ENCODE results near the gene ARID3C. TPM values are rescaled to one million over a fixed set of nuclear protein-coding genes. Genes with fewer than 3 reads are reported as not detected.
A peak's percentile ranks its signal among the peaks of the same experiment; 100 is the strongest.

The ARID3C gene
- total and polyA plus RNA-seq, 10 of the 15 experiments (the other 5 are each of a cell fraction or from before 2014, with no cell fraction given) = not detected

GRCh38 chr9:34665381-34666250 is 36.8 kb upstream of the ARID3C start:
- ATAC-seq = peak; percentile 92
- ChIA-PET RAD21 (ENCODE audit: unreplicated experiment) (interaction anchor here (0.9 to 1.7 kb wide), 3 partner anchors 28 to 45 kb away, joined by 3 to 7 read pairs (median 5); partner anchors contain the start of genes DCTN3 and SIGMAR1), POLR2A (no interaction called here)
- TF ChIP-seq SIX5 (IDR thresholded peaks at IDR 0.05; ENCODE audit: low read depth, low read length, severe bottlenecking) = no peak
- peak; percentile 96 for TF ChIP-seq CREM (IDR thresholded peaks at IDR 0.05; ENCODE audit: low read depth)
- TF ChIP-seq SIN3A (IDR thresholded peaks at IDR 0.05; ENCODE audit: low read depth, low read length) = 0 out of 2 replicates have a peak, but pooled peaks have one; percentile 33
- TF ChIP-seq ESRRA (IDR thresholded peaks at IDR 0.05; ENCODE audit: low read length) = no peak
- no peak for TF ChIP-seq ZNF274 (IDR thresholded peaks at IDR 0.05; ENCODE audit: insufficient read depth, insufficient read length)
- peak; percentile 84 for TF ChIP-seq GABPA (IDR thresholded peaks at IDR 0.05; ENCODE audit: low read depth)
- no peak for TF ChIP-seq E4F1 (IDR thresholded peaks at IDR 0.05; ENCODE audit: borderline replicate concordance, partially characterized antibody)
- TF ChIP-seq ZNF384 (IDR thresholded peaks at IDR 0.05; ENCODE audit: borderline replicate concordance, low read depth, low read length) = no peak
- TF ChIP-seq SP1 (IDR thresholded peaks at IDR 0.05; ENCODE audit: low read depth, low read length) = peak; percentile 79
- TF ChIP-seq POLR2A (IDR thresholded peaks at IDR 0.05; ENCODE audit: low read depth, low read length) = peak; percentile 54; the same call in 1 of the 2 replicates
- peak; percentile 98 for TF ChIP-seq CREB1 (IDR thresholded peaks at IDR 0.05; ENCODE audit: low read depth)
- TF ChIP-seq BHLHE40 (IDR thresholded peaks at IDR 0.05; ENCODE audit: borderline replicate concordance in 1 of 2, low read depth in 2 of 2, low read length in 1 of 2) = no peak
- TF ChIP-seq ZBTB40 (IDR thresholded peaks at IDR 0.05; ENCODE audit: borderline replicate concordance) = peak; percentile 76
- 0 out of 2 replicates have a peak, but pooled peaks have one; percentile 28 for TF ChIP-seq YY1 (IDR thresholded peaks at IDR 0.05; ENCODE audit: low read depth, low read length)
- no peak for TF ChIP-seq ATF2 (IDR thresholded peaks at IDR 0.05; ENCODE audit: low read length)

More at GRCh38 chr9:34665381-34666250, 36.8 kb upstream of the ARID3C start:
- Histone ChIP-seq H3K9me3 (replicated peaks; ENCODE audit: control insufficient read depth, insufficient read depth, low read length) (no peaks in the 10 kb centered on the region; the same call in 2 of the 3 replicates), H3K4me3 (peak overlapping the region; percentile 97), H3K4me1 (ENCODE audit: control insufficient read depth, insufficient read depth, low read length) (peaks cover 9% of the 10 kb centered on the region), H4K20me1 (ENCODE audit: control insufficient read depth, insufficient read depth) (no peaks in the 10 kb centered on the region), H3K9ac (ENCODE audit: control insufficient read depth, insufficient read depth, low read length) (peak overlapping the region; percentile 77; the same call in 1 of the 2 replicates), H3K79me2 (ENCODE audit: control insufficient read depth, insufficient read depth, low read length) (no peaks in the 10 kb centered on the region), H3K4me2 (ENCODE audit: control insufficient read depth, insufficient read depth) (peak overlapping the region; percentile 96), H2AFZ (ENCODE audit: control insufficient read depth, low read depth, low read length) (peak overlapping the region; percentile 82), H3K36me3 (ENCODE audit: control insufficient read depth in 2 of 2, insufficient read depth in 2 of 2, low read length in 1 of 2) (no peaks in the 10 kb centered on the region), H3K27ac (ENCODE audit: control insufficient read depth, insufficient read depth) (peak overlapping the region; percentile 47), H3K27me3 (replicated peaks in 1 of 2; ENCODE audit: control insufficient read depth in 2 of 2, insufficient read depth in 2 of 2, low read length in 1 of 2) (no peaks in the 10 kb centered on the region)
- in situ Hi-C loops (cut with MboI) = no loop called here
- ChIA-PET CTCF (interaction anchor here (0.6 to 3.2 kb wide), 14 partner anchors 9 to 289 kb away, joined by 3 to 23 read pairs (median 3); partner anchors contain the start of genes GALT, MYORG and SIGMAR1), SMC1A (ENCODE audit: uncharacterized antibody, unreplicated experiment) (interaction anchor here (0.7 to 1.1 kb wide), 2 partner anchors 19 to 21 kb away, joined by 3 read pairs; no protein-coding TSS in a partner anchor)
- BruUV-seq (replicated peaks) = TSS peak; percentile 76
- peak; percentile 91 for FAIRE-seq
- no peak for DNase-seq (ENCODE audit: low read depth, low spot score)
- intact Hi-C loops (cut with micrococcal nuclease; ENCODE audit: unreplicated experiment) = no loop called here
- WGBS (ENCODE audit: insufficient coverage, insufficient replicate concordance, low lambda C conversion rate, missing lambda C conversion rate) = 5% methylated on average over 32 of the region's 55 CpGs
